Stimulated activated CD4-positive, alpha-beta T cell treated with anti-CD3 and anti-CD28 coated beads, Interleukin-1b, Interleukin-23, amount 100 ng/mL, for 1 hour (primary cell): Measurements from ENCODE around the gene GPR150.

ENCODE experiments used
- DNase-seq, 2 donors: peaks; one replicate each; pipeline ENCODE4 v3.0.0-alpha.2; 2020; ENCODE audit warnings: low read depth in 2 of 2

Gene GPR150

GRCh38 chr5:95620030-95620869, at the start of gene GPR150:
Gene GPR150 (plus strand): TSS chr5:95620087. CDS start chr5:95620276, 189 bp downstream.
- no peak for DNase-seq

GRCh38 chr5:95572016-95572415, 47.9 kb upstream of the GPR150 start:
- DNase-seq = no peak

DNA sequence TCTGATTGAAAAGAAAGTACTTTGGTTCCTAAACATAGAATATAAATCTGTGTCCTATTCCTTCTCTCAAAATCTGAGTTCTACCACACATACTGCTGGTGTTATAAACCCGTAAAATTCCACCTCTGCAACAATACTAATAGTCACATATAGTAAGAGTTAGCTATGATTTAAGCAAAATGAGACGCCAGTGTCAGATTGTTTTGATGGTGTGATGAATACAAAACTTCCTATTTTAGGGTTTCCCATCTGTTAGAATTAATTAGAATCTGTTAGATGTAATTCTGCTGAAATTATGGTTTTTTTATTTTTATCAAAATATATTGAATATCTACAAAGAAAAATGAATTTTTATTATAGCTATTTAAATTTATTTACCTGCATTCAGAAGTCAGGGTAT, 38.3 kb upstream of the GPR150 start:
- no peak for DNase-seq

DNA sequence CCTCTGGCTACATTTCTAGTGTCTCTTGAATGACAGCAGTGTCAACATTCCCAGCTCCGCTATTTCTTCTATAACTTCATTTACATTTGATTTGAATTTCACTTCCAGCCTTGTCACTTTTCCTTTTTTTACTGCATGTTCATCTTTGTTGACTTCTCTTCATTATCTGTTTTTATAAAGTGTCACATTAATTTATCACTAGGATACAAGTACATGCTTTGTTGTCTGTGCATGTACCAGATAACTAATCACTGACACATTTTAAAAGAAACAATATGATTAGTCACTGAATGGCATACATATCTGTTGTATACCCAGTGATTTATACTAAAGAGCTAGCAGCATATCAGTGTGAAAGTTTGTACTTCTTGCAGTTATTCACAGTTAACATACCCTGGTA, 35.9 kb upstream of the GPR150 start:
- no peak for DNase-seq

GRCh38 chr5:95590880-95591279, 29.0 kb upstream of the GPR150 start:
- no peak for DNase-seq

DNA sequence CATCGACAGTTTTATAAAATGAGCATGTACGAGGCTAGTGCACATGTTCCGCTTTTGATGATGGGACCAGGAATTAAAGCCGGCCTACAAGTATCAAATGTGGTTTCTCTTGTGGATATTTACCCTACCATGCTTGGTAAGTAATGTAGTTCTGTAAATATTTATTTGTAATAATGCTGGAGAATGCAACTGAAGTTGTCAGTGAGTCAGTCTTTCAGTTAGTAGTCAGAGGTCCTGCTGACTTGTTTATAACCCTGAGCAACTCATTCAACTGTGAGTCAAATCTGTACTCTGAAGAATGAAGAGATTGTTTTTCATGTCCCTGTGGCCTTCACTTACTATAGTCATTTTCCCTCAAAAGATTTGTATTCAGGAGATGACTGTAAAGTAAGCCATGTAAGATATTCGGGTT, 28.4 kb upstream of the GPR150 start:
- no peak for DNase-seq

- no peak for DNase-seq
These were observed 24.5 kb upstream of the GPR150 start for GRCh38 chr5:95595289-95595931.

- DNase-seq = no peak
These were observed 20.6 kb upstream of the GPR150 start for GRCh38 chr5:95599252-95599651.

DNA sequence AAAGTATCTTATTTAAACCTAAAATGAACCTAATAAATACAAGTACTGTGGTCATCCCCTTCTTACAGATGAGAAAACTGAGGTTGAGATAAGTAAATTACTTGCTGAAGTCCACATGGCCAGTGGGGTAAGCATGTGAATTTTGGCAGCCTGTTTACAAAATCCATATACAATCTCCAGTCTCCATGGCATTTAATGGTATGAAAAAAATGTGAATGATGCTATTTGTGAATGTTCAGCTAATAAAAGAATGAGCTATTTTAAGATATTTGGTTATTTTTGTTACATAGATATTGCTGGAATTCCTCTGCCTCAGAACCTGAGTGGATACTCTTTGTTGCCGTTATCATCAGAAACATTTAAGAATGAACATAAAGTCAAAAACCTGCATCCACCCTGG, 19.3 kb upstream of the GPR150 start:
- DNase-seq = no peak

GRCh38 chr5:95605786-95606185, 14.1 kb upstream of the GPR150 start:
- no peak for DNase-seq

GRCh38 chr5:95606419-95606818, 13.5 kb upstream of the GPR150 start:
- DNase-seq = no peak

DNA sequence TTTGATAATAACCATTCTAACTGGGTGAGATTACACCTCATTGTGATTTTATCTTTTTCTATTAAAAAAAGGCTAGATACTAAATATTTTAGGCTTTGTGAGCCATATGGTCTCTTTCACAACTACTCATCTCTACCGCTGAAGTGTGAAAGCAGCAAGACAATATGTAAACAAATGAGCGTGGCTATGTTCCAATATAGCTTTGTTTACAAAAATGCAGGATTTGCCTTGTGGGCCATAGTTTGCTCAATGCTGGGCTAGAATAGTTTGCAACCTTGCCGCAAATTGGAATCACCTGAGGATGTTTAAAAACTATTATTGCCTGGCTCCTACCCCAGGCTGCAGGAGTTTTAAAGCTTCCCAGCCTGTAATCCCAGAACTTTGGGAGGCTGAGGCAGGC, 10.2 kb upstream of the GPR150 start:
- no peak for DNase-seq

DNA sequence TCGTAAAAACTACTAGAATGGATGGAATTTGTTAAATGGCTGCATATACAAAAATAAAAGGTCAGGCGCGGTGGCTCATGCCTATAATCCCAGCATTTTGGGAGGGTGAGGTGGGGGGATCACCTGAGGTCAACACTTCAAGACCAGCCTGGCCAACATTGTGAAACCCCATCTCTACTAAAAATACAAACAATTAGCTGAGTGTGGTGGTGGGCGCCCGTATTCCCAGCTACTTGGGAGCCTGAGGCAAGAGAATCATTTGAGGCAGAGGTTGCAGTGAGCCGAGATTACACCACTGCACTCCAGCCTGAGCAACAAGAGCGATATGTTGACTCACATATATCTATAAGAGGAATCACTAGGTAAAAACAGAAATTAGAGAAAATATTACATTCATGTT, 9.3 kb upstream of the GPR150 start:
- DNase-seq = no peak

DNA sequence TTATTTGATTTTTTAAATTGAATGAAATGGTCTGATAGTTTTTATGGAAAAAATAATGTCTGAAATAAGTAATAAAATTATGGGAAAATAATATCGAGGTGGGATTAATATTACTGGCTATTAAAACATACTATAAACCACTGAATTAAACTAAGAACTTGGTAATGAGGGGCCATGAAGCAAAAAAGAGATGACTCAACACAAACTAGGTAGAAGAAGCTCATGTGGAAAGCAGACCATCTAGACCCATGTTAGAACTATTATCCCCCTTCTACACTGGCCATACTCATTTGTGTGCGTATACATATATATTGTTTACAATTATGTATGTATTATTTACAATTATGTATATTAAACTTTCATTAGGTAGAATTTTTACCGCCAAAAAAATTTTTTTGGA, 8.5 kb upstream of the GPR150 start:
- no peak for DNase-seq

GRCh38 chr5:95613514-95613913, 6.4 kb upstream of the GPR150 start:
- DNase-seq = no peak

DNA sequence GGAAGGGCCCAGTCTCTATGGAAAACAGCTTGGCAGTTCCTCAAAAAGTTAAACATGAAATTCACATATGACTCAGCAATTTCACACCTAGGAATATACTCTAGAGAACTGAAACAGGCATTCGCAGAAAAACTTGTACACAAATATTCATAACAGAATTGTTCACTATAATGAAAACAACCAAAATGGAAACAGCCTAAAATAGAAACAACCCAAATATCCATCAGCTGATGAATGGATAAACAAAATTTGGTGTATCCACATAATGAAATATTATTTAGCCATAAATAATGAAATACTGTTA, 4.8 kb upstream of the GPR150 start:
- no peak for DNase-seq

DNA sequence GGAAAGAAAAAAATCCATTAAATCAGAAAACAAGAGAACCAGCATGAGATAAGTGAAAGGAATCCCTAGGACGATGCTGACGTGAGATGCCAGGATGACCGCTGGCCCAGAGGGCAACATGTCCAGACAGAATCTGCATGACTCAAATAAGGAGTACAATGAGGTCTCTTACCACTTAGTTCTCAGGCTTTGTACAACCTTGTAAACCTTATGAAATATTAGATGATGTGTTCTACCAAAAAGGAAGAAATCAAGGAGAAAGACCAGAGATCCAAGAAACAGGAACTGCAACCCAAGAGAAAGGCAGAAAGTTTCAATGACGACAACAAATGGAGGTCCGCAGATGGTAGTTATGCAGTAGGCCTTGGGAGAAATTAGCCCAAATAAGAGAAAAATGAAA, 2.8 kb upstream of the GPR150 start:
- no peak for DNase-seq

DNA sequence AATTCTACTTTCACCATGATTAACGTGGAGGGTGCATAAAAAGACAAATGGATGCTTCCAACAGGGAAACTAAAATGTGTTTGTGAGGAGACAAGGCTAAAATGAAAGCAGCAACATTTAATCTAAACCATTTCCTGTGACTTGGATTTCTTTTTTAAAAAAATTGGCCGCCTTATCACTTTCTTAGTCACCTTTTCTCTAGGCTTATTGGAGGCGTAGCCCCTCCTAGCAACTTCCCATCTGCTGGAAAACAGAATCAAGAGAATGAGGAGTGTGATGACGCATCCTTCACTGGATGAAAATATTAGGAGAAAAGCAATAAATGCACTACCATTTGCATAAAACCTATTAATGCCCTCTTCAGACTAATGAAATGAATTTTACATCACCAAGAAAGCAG, 791 bp upstream of the GPR150 start:
- DNase-seq = no peak

GRCh38 chr5:95619514-95620029, 315 bp upstream of the GPR150 start:
- DNase-seq = no peak

DNA sequence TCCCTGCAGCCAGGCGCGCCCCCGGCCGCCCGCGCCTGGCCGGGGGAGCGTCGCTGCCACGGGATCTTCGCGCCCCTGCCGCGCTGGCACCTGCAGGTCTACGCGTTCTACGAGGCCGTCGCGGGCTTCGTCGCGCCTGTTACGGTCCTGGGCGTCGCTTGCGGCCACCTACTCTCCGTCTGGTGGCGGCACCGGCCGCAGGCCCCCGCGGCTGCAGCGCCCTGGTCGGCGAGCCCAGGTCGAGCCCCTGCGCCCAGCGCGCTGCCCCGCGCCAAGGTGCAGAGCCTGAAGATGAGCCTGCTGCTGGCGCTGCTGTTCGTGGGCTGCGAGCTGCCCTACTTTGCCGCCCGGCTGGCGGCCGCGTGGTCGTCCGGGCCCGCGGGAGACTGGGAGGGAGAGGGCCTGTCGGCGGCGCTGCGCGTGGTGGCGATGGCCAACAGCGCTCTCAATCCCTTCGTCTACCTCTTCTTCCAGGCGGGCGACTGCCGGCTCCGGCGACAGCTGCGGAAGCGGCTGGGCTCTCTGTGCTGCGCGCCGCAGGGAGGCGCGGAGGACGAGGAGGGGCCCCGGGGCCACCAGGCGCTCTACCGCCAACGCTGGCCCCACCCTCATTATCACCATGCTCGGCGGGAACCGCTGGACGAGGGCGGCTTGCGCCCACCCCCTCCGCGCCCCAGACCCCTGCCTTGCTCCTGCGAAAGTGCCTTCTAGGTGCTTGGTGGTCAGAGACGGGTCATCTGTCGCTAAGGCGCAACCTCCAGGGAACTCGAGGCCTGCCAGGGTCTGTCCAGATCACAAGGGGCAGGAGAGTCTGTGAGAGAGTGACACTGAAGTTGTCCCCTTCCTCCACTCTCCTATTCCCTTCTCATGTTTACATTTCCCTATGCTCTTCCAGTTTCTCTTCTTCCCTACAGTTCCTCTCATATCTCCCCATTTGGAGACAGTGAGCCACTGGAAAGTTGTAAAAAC, 1.3 kb downstream of the GPR150 start:
- DNase-seq = no peak

DNA sequence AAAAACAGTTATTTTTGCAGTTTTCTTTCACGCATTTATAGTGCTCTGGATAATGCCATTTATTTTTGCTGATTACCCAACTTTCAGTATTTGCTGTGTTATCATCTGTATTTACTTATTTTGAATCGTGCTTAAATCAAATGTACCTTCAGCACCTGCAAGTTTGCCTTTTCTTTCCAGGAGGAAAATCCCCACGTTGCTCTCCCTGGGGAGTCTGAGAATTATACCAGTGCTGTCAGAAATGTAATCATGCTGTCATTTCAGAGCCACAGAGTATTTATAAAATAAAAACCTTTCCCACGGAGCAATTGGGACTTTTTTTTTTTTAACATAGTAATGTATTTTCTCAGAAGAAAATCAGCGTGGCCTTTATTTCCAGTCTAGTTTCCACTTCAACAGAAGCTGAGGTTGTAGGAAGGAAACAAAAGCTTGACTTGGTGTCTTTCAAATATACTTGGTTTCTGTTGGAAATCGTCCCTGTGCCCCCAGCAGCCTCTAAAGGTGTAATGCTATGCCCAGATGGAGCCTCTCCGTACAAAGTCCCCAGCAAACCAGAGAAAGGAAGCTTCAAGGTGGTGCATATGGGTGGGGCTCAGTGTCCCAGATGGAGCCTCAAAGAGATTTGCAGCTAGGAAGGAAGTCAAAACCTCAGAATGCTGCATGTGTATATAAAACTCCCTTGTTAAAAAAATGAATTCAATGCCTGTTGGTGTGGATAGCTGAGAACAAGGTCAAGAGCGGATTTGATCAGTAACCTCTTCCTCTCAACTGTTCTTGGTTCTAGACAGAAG, 2.1 kb downstream of the GPR150 start:
- no peak for DNase-seq
